ENCODE data around the gene SLC25A26.

Gene SLC25A26

DNA sequence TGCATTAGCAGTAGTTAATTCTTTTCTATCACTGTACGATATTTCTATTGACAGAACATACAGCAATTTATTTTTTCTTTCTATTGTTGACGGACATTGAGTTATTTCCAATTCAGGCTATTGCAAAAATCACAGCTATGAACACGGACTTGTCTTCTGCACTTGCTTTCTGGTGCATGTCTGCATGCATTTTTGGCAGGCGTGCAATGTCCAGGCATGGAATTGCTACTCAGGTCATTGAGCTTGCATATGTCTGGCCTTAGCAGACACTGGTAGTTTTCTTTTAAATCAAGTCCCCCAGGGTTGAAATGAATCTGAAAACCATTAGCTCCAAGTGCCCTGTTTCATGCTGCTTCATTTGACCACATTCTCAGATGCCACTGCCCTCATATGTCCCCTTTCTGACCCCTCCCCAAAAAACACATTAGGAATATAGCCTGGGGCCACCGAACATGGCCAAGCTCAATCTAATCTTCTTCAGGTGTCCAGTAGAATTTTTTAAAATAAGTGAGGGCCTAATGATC, 207.2 kb downstream of the SLC25A26 start:
- no peak for DNase-seq (ENCODE audit: low read depth in 2 of 2, low spot score in 1 of 2)
